BJ (cell line): ENCODE results near the gene TBC1D1. TPM values are rescaled to one million over a fixed set of nuclear protein-coding genes. Genes with fewer than 3 reads are reported as not detected.

Experiments
- CTCF ChIA-PET: fragments of 350-600 bp; formaldehyde crosslinking; extraction: SDS; loops from one replicate; lab custom pipeline; 2021; ENCODE audit warnings: antibody characterized with exemption, inconsistent platforms; lab: Yijun Ruan, JAX
- POLR2A ChIA-PET: fragments of 300-600 bp; sonication (Branson Sonifier 250); formaldehyde crosslinking; extraction: SDS; loops from one replicate; lab custom pipeline; 2021; ENCODE audit warnings: antibody characterized with exemption; lab: Charles Lee
- DNase-seq: peaks from one replicate; pipeline ENCODE4 v3.0.0-alpha.2; 2011; ENCODE audit warnings: low read depth
- H3K27me3 ChIP-seq: 2 replicates; pipeline ENCODE4 v1.6.0; 2011; ENCODE audit warnings: low read length; ENCODE audit not compliant: control insufficient read depth, insufficient read depth
- H3K36me3 ChIP-seq: 2 replicates; pipeline ENCODE4 v1.5.1; 2011; ENCODE audit warnings: low read length; ENCODE audit not compliant: control insufficient read depth, insufficient read depth
- H3K4me3 ChIP-seq: 2 replicates; pipeline ENCODE4 v1.5.1; 2011; ENCODE audit warnings: low read depth, mild to moderate bottlenecking, control low read depth, low read length
- polyA plus RNA-seq: library from polyadenylated mRNA; depleted of rRNA; stranded (reverse); fragments of >200 nt; gene quantifications from 2 replicates; pipeline ENCODE4 v1.2.3, GENCODE V29; 2011
- TF ChIP-seq, protein P1 (sequence below): IDR thresholded peaks from 2 replicates; pipeline ENCODE4 v1.5.1; 2011; ENCODE audit warnings: low read depth, mild to moderate bottlenecking, control low read depth, inconsistent platforms, low read length, moderate library complexity; ENCODE audit not compliant: insufficient read depth

Gene TBC1D1
- polyA plus RNA-seq, 1 experiment: 46.1 TPM

DNA sequence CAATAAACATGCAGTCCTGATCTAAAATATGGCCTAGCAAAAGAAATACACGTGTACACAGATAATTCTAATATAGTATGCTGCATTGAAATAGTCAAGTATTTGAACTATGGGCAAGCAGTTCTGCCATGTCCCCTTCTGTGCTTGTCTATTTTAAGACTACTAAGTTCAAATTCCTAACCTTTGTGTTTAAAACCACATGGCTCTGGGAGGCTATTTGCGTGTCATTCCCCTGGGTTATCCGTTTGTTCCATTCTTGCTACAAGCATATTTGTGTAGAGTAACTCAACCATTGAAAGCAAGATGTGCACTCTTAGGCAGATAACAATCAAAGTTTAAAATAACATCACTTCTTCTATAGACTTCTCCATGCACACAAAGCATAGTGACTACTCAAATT lies 25.4 kb upstream of the TBC1D1 start:
- Histone ChIP-seq H3K27me3 (no peaks in the 10 kb centered on the region), H3K36me3 (no peaks in the 10 kb centered on the region), H3K4me3 (no peak overlapping the region)
- CTCF ChIA-PET: no interaction called here
- POLR2A ChIA-PET: no interaction called here
- TF ChIP-seq, protein P1, sequence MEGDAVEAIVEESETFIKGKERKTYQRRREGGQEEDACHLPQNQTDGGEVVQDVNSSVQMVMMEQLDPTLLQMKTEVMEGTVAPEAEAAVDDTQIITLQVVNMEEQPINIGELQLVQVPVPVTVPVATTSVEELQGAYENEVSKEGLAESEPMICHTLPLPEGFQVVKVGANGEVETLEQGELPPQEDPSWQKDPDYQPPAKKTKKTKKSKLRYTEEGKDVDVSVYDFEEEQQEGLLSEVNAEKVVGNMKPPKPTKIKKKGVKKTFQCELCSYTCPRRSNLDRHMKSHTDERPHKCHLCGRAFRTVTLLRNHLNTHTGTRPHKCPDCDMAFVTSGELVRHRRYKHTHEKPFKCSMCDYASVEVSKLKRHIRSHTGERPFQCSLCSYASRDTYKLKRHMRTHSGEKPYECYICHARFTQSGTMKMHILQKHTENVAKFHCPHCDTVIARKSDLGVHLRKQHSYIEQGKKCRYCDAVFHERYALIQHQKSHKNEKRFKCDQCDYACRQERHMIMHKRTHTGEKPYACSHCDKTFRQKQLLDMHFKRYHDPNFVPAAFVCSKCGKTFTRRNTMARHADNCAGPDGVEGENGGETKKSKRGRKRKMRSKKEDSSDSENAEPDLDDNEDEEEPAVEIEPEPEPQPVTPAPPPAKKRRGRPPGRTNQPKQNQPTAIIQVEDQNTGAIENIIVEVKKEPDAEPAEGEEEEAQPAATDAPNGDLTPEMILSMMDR: no peak
- no peak for DNase-seq

DNA sequence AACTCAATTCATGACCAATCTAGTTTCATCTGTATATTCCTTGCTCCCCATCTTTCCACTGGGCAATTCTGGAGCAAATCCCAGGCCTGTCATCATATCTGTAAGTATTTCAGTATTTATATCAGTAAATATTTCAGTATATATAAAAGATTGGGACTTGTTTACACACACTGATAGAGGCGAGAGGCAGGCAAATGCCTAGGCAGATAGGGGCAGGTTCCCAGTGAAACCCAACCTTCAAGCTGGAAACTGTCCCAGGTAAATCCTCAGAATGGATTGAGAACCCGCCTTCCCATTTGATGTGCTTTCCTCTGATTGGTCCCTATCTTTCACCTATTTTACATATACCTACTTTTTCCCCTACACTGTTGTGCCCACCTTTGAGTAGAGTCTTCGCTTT lies 23.8 kb upstream of the TBC1D1 start:
- CTCF ChIA-PET: no interaction called here

DNA sequence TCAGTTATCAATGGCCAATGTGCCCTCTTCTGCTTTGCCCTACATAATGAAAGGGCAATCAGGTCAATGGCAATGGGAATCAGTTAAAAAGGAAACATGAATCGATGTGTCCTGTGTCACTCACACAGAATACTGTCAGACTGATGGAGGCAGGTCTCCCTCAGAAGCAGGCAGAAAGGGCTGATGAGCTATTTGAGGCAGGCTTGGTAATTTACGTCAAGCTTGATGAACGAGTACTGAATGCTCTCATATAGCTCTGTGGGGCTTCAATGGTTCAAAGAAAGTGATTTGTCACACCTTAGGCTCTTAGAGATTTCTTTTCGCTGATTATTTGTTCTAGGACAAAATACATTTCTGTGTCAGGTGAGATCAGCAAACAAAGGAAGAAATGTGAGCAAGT lies 22.6 kb upstream of the TBC1D1 start:
- Histone ChIP-seq H3K36me3 (no peaks in the 10 kb centered on the region), H3K4me3 (no peak overlapping the region), H3K27me3 (no peaks in the 10 kb centered on the region)
- no peak for DNase-seq
- ChIA-PET CTCF (no interaction called here), POLR2A (no interaction called here)
- TF ChIP-seq, protein P1: no peak

More for the DNA sequence above, 23.8 kb upstream of the TBC1D1 start:
- H3K4me3 ChIP-seq: no peak overlapping the region
- DNase-seq: no peak
- TF ChIP-seq, protein P1: no peak
- no peaks in the 10 kb centered on the region for H3K27me3 ChIP-seq
- POLR2A ChIA-PET: no interaction called here
- H3K36me3 ChIP-seq: no peaks in the 10 kb centered on the region

- ChIA-PET POLR2A (no interaction called here), CTCF (no interaction called here)
- H3K4me3 ChIP-seq: no peak overlapping the region
- H3K36me3 ChIP-seq: no peaks in the 10 kb centered on the region
- H3K27me3 ChIP-seq: no peaks in the 10 kb centered on the region
- TF ChIP-seq, protein P1: no peak
- DNase-seq: no peak
Measured at GRCh38 chr4:37872310-37872988, 18.4 kb upstream of the TBC1D1 start.

DNA sequence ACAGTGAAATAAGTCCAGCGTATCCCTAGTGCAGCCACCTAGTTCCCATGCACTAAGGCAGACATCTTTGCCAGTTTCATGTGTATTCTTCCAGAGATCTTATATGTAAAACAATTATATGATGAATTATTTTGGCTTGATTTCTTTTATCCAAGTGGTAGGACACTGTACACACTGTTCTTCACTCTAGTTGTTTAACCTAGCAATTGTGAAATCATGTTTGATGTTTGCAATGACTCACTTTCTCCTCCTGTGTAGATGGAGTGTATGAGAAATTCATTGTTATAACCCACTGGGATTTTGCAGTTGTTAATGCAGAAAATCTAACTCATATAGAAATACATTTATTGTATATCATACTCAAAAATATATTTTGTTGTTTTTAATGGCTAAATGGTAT lies 17.5 kb upstream of the TBC1D1 start:
- H3K36me3 ChIP-seq: no peaks in the 10 kb centered on the region
- CTCF ChIA-PET: no interaction called here
- H3K4me3 ChIP-seq: no peak overlapping the region
- no peaks in the 10 kb centered on the region for H3K27me3 ChIP-seq
- TF ChIP-seq, protein P1: no peak
- POLR2A ChIA-PET: no interaction called here
- DNase-seq: no peak
